Upper lobe of left lung (tissue), 4 donors: Measurements from ENCODE around the gene MUC6.

Source experiments
- CTCF ChIP-seq, 6 experiments: fragments of 450-650 bp in 4 of 6; fragments of 200-600 bp in 2 of 6; sonication (generic) in 2 of 6; IDR thresholded peaks; one replicate each; pipeline ENCODE4 v1.5.1; 2016 to 2019; ENCODE audit warnings: antibody characterized with exemption in 6 of 6
- EP300 ChIP-seq, 4 donors: sonication (generic); formaldehyde crosslinking; IDR thresholded peaks; one replicate each; pipeline ENCODE4 v1.5.1; 2017; ENCODE audit warnings: antibody characterized with exemption in 4 of 4, control low read depth in 2 of 4
- POLR2A ChIP-seq, 4 donors: fragments of 450-650 bp; IDR thresholded peaks; one replicate each; pipeline ENCODE4 v1.5.1; 2016 to 2017; ENCODE audit warnings: antibody characterized with exemption in 4 of 4, mild to moderate bottlenecking in 2 of 4
- POLR2AphosphoS5 ChIP-seq, 2 donors: sonication (generic); formaldehyde crosslinking; IDR thresholded peaks; one replicate each; pipeline ENCODE4 v1.5.1; 2017; ENCODE audit warnings: antibody characterized with exemption in 2 of 2

DNA sequence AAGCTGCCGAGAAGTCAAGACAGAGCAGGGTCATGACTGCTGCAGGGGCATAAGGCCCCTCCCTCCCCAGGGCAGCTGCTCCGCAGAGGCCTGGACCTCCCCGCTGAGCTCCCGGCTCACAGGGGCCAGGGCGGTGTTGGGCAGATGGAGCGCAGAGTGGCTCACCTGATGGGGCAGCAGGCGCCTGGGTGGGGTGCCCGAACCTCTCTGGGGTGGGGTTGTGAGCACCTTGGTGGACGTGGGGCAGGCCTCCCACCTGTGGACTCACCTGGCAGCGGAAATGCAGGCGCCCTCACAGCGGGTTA is 22.9 kb downstream of the MUC6 start:
- TF ChIP-seq POLR2AphosphoS5 (IDR thresholded peaks at IDR 0.05) (no peak), CTCF (IDR thresholded peaks at IDR 0.05) (no peak), POLR2A (IDR thresholded peaks at IDR 0.05) (no peak), EP300 (IDR thresholded peaks at IDR 0.05) (no peak)
